ENCODE data around the gene PEMT. TPM values are rescaled to one million over a fixed set of nuclear protein-coding genes. Genes with fewer than 3 reads are reported as not detected.

The PEMT gene
- total RNA-seq, 2 experiments from 2014 or later: 13.1 to 13.9 TPM

GRCh38 chr17:17525311-17525710, 66.2 kb downstream of the PEMT start:
- Mint-ChIP-seq H3K36me3 (no peaks in the 10 kb centered on the region), H3K4me3 (no peak overlapping the region), H3K27ac (no peak overlapping the region), H3K27me3 (no peaks in the 10 kb centered on the region), H3K9me3 (no peaks in the 10 kb centered on the region), H3K4me1 (no peaks in the 10 kb centered on the region)
- POLR2A ChIA-PET: interaction anchor here (0.6 kb wide), 2 partner anchors 134 to 346 kb away, joined by 3 to 5 read pairs; no protein-coding TSS in a partner anchor
- DNase-seq: no peak
- ATAC-seq (ENCODE audit: low read depth): no peak

DNA sequence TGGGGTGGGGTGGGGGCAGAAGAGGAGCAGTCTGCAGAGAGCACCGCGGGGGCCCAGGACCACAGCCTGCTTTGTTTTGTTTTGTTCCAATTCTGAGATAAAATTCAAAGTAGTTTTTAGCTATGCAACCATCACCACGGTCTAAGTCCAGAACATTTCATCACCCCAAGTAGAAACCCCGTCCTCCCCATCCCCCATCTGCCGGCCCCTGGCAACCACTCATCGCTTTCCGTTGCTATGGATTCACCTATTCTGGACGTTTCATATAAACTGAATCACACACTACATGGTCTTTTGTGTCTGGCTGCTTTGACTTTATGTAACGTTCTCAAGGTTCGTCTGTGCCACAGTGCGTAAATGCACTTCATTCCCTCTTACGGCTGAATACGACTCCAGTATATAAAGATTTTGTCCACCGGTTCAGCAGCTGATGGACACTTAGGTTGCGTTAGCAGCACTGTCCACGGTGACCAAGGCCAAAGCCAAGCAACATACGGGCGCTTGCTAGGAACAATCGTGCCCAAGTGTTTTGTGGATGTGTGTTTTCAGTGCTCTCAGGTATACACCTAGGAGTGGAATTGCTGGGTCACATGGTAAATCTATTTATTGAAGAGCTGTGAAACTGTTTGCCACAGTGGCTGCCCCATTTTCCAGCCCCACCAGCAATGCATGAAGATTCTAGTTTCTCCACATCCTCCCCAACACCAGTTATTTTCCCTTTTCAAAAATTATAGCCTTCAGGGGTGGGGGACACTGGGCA, 67.6 kb downstream of the PEMT start:
- Mint-ChIP-seq H3K4me3 (no peak overlapping the region), H3K27me3 (no peaks in the 10 kb centered on the region), H3K36me3 (no peaks in the 10 kb centered on the region), H3K4me1 (no peaks in the 10 kb centered on the region), H3K9me3 (no peaks in the 10 kb centered on the region), H3K27ac (no peak overlapping the region)
- POLR2A ChIA-PET: no interaction called here
- no peak for DNase-seq
- ATAC-seq (ENCODE audit: low read depth): no peak

- DNase-seq: no peak
- ATAC-seq (ENCODE audit: low read depth): no peak
- no peaks in the 10 kb centered on the region for H3K9me3 Mint-ChIP-seq
- H3K36me3 Mint-ChIP-seq: no peaks in the 10 kb centered on the region
- POLR2A ChIA-PET: no interaction called here
- no peak overlapping the region for H3K27ac Mint-ChIP-seq
- H3K4me1 Mint-ChIP-seq: no peaks in the 10 kb centered on the region
- H3K27me3 Mint-ChIP-seq: no peaks in the 10 kb centered on the region
- H3K4me3 Mint-ChIP-seq: no peak overlapping the region
Observed at GRCh38 chr17:17523001-17523730, 68.3 kb downstream of the PEMT start.

DNA sequence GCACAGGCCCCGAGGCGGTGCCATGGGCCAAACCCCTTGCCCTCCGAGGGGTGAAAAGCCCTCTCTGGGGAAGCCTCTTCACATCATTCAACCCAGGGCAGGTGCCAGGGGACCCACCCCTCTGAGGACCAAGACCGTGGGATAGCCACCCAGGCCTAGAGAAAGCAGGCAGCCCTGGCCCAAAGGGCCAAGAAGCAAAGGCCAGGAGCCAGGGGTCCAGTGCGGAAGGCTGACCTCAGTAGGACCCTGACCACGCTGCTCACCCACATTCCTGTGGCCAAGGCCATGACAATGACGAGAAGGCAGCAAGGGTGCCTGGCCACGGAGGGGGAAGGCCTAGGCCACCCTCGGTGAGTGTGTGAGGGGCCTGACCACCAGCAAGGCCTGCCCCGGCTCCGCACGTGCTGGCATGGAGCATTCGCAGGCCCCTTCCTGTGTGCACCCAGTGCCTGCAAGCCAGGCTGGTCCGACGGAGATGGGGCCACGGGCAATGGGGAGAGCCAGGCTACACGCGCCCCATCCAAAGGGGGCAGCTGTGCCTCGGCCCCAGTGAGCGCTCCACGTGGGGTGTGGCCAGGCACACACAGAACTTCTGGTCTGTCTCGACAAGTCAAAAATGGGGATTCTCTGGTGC, 70.8 kb downstream of the PEMT start:
- no peak overlapping the region for H3K4me3 Mint-ChIP-seq
- H3K9me3 Mint-ChIP-seq: no peaks in the 10 kb centered on the region
- H3K4me1 Mint-ChIP-seq: no peaks in the 10 kb centered on the region
- POLR2A ChIA-PET: no interaction called here
- H3K27me3 Mint-ChIP-seq: no peaks in the 10 kb centered on the region
- no peak overlapping the region for H3K27ac Mint-ChIP-seq
- H3K36me3 Mint-ChIP-seq: no peaks in the 10 kb centered on the region
- DNase-seq (no peak), ATAC-seq (ENCODE audit: low read depth) (no peak)

DNA sequence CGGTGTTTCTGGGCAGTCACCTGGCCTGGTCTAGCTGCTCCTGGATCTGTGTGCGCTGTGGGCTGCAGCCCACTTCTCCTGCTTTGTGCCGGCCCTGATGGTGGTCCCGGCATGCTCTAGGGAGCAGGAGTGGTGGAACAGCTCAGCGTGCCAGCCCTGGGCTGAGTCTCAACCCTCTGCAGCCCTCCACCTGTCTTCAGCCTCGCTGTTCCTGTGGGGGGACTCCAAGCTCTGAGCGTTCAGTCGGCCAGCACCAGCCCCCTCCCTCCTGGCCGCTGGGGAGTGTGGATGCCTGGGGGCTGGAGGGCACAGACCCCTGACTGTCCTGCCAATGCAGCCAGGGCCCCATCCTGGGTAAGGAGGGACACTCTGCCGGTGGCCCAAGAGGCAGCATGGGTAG, 71.6 kb downstream of the PEMT start:
- no peak overlapping the region for H3K27ac Mint-ChIP-seq
- no peak for ATAC-seq (ENCODE audit: low read depth)
- H3K36me3 Mint-ChIP-seq: no peaks in the 10 kb centered on the region
- H3K4me3 Mint-ChIP-seq: no peak overlapping the region
- DNase-seq: no peak
- H3K9me3 Mint-ChIP-seq: no peaks in the 10 kb centered on the region
- no peaks in the 10 kb centered on the region for H3K4me1 Mint-ChIP-seq
- H3K27me3 Mint-ChIP-seq: no peaks in the 10 kb centered on the region
- POLR2A ChIA-PET: no interaction called here

DNA sequence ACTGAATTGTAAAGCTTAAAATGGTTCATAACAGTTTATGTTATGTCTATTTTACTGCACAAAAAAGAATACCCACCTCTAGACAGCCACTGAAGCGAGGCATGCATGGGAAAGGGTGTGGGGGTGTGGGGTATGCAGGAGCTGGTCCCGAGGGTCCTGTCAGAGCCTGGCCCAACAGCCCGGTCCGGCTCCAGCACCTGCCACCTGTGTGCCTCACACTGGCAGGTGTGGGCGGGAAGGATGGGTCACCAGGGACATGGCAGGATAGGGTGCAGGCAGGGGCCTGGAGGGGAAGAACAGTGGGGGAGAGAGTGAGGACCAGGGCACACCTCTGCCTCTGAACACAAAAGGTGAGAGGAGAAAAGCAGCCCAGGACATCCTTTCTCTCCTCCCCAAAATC, 72.6 kb downstream of the PEMT start:
- no peak overlapping the region for H3K27ac Mint-ChIP-seq
- POLR2A ChIA-PET: no interaction called here
- no peaks in the 10 kb centered on the region for H3K27me3 Mint-ChIP-seq
- no peak for ATAC-seq (ENCODE audit: low read depth)
- H3K4me3 Mint-ChIP-seq: no peak overlapping the region
- no peaks in the 10 kb centered on the region for H3K36me3 Mint-ChIP-seq
- H3K9me3 Mint-ChIP-seq: no peaks in the 10 kb centered on the region
- no peak for DNase-seq
- H3K4me1 Mint-ChIP-seq: no peaks in the 10 kb centered on the region

DNA sequence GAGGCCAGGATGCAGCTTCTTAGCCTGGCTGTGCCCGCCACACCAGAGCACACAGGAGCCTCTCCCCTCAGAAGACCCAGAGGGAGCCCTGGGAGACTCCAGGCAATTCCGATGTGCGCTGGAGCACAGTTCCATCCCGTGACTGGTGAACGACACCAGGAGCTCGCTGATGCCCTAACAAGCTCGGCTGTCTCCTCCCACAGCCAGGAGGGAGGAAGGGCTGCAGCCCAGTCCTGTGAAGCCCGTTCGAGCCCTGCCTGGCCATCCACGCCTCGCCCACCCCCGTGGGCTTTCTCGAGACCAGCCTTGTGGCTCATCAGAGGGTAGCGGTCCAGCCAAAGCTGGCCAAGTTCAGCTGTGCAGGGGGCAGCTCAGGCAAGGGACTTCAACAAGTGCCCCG, 73.5 kb downstream of the PEMT start:
- ATAC-seq (ENCODE audit: low read depth) (no peak), DNase-seq (no peak)

GRCh38 chr17:17516941-17517720, 74.4 kb downstream of the PEMT start:
- H3K27me3 Mint-ChIP-seq: no peaks in the 10 kb centered on the region
- no peak overlapping the region for H3K4me3 Mint-ChIP-seq
- ATAC-seq (ENCODE audit: low read depth) (no peak), DNase-seq (no peak)
- H3K27ac Mint-ChIP-seq: no peak overlapping the region
- POLR2A ChIA-PET: no interaction called here
- no peaks in the 10 kb centered on the region for H3K36me3 Mint-ChIP-seq
- no peaks in the 10 kb centered on the region for H3K9me3 Mint-ChIP-seq
- H3K4me1 Mint-ChIP-seq: no peaks in the 10 kb centered on the region

More for the DNA sequence above, 73.5 kb downstream of the PEMT start:
- POLR2A ChIA-PET: no interaction called here
- Mint-ChIP-seq H3K9me3 (no peaks in the 10 kb centered on the region), H3K27me3 (no peaks in the 10 kb centered on the region), H3K27ac (no peak overlapping the region), H3K4me1 (no peaks in the 10 kb centered on the region), H3K36me3 (no peaks in the 10 kb centered on the region), H3K4me3 (no peak overlapping the region)

DNA sequence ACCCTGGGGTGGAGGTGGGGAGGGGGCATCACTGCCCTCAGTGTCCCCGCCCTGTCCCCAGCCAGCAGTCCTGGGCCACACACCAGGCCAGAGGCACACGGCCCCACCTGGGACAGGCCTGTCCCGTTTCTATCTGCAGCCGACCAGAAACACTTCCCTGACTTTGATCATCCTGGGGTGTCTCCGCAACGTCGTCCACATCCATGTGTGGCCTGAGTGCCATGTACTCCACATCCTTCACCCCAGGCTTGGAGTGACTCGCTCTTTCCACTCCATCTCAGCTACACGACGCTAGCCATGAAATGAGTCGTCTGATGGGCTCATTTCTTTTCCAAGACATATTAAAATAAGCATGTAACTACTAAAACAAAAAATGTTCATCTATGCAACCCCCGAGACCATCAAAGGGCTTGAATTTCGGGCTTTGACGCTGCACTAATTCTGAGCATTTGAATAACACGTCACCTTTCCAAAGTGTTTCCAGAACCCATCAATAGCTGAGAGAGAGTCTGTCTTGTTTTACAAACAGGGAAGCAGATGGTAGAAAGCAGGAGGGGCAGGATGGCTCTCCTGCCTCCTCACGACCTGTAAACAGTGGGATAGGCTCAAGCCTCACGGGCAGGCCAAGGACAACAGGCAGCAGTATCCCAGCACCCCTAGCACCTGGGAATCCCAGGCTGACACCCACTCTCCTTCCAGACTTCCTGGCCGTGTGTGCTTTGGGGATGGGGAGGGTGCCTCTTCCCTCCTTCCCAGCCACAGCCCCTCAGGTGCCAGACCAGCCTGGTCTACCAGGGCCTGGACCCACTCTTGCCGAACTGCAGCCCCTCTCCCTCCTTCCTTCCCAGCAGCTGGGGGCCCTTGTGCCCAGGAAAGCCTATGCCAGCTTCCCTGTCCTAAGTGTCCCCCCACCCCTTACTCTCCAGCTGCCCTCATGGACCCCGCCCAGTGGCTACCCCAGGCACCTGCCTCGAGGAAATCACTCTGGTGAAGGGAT, 75.3 kb downstream of the PEMT start:
- H3K9me3 Mint-ChIP-seq: no peaks in the 10 kb centered on the region
- no peaks in the 10 kb centered on the region for H3K27me3 Mint-ChIP-seq
- H3K36me3 Mint-ChIP-seq: no peaks in the 10 kb centered on the region
- H3K4me1 Mint-ChIP-seq: no peaks in the 10 kb centered on the region
- no peak overlapping the region for H3K27ac Mint-ChIP-seq
- H3K4me3 Mint-ChIP-seq: no peak overlapping the region
- POLR2A ChIA-PET: no interaction called here
- ATAC-seq (ENCODE audit: low read depth): no peak
- DNase-seq: no peak

DNA sequence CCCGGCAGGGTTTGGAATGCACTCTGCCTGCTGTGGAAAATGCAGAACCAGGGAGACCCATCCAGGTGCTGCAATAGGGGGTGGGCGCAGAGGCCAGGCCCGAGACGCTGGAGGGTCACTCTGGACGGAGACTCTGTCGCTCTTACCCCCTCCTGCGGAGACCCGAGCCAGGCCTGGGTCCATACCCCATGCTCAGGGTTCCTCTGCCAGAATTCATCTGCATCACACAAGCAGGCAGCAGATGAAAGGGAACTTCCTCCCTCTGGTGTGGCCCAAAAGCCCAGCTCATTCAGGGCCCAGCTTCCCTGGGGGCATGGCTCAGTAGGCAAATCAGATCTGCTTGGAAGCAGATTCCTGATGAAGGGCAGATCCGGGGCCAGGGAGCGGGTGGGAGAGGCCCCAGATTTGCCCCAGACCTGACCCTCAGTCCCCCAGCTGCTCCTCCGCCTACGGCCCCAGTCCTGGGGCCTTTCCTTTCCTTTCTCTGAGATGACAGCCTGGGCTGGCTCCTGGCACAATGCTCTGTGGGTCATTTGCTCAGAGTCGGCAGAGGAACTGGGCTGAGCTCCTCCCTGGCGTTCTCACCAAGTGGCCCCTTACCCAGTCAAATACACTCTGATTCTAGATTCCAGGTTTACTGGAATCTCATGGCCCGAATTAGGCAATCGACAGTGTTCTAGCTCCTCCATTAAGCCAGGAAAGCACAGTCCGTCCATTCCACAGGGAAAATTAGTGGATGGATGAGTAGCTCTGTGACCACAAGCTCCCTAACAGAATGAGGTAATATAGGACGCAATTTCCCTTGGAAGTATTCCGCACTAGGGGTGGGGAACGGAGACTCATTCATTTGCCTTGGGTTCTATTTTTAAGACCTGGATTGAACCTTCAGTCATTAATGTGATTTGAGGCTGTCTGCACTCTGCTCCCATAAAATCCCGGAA, 76.2 kb downstream of the PEMT start:
- Mint-ChIP-seq H3K4me3 (no peak overlapping the region), H3K27ac (no peak overlapping the region), H3K4me1 (peaks cover 4% of the 10 kb centered on the region), H3K9me3 (no peaks in the 10 kb centered on the region), H3K36me3 (no peaks in the 10 kb centered on the region), H3K27me3 (no peaks in the 10 kb centered on the region)
- DNase-seq (no peak), ATAC-seq (ENCODE audit: low read depth) (no peak)
- POLR2A ChIA-PET: no interaction called here

DNA sequence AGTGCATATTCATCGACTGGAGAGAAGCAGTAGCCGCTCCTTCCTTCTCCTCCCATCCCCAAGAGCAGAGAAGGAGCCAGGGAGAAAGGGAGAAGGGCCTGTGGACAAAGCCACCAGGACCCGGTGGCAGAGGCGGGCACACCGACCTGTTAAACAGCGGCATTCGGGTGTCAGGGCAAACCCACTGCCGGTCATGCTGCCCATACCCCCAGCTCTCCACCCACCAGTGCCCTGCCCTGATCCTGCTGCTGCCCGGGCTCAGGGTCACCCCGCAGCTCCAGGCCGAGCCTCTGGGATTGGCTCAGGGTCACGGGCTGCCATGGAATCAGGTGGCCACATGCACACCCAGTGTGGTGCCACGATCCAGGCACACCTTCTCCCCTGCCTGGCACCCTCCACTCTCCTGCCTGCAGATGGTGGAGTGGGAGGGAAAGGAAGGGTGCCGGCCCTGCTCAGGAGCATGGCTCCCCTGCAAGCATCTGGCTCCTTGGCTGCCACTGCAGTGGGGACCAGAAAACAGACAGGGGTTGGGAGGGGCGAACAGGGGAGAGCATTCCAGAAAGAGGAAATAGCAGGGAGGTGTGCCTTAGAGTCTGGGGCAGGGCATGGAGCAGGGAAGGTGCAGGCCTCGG, 77.0 kb downstream of the PEMT start:
- peaks cover 4% of the 10 kb centered on the region for H3K4me1 Mint-ChIP-seq
- no peaks in the 10 kb centered on the region for H3K27me3 Mint-ChIP-seq
- DNase-seq (no peak), ATAC-seq (ENCODE audit: low read depth) (no peak)
- H3K27ac Mint-ChIP-seq: no peak overlapping the region
- no peak overlapping the region for H3K4me3 Mint-ChIP-seq
- POLR2A ChIA-PET: no interaction called here
- H3K36me3 Mint-ChIP-seq: no peaks in the 10 kb centered on the region
- H3K9me3 Mint-ChIP-seq: no peaks in the 10 kb centered on the region
